Measurements from ENCODE around the gene ESF1. TPM values are rescaled to one million over a fixed set of nuclear protein-coding genes. Genes with fewer than 3 reads are reported as not detected.

Gene ESF1
- total and polyA plus RNA-seq, 10 of the 15 experiments (the other 5 are each of a cell fraction or from before 2014, with no cell fraction given): 9.2 to 36.2 (median 18.4) TPM

GRCh38 chr20:13786143-13786828 lies 1.6 kb upstream of the ESF1 start:
- Histone ChIP-seq H3K4me1 (ENCODE audit: control insufficient read depth, insufficient read depth, low read length) (peaks cover 5% of the 10 kb centered on the region), H3K9ac (ENCODE audit: control insufficient read depth, insufficient read depth, low read length) (peak overlapping the region; percentile 92; the same call in 1 of the 2 replicates), H2AFZ (ENCODE audit: control insufficient read depth, low read depth, low read length) (no peak overlapping the region), H3K27ac (ENCODE audit: control insufficient read depth, insufficient read depth) (no peak overlapping the region), H3K36me3 (ENCODE audit: control insufficient read depth in 2 of 2, insufficient read depth in 2 of 2, low read length in 1 of 2) (peaks cover 0 to 2% of the 10 kb centered on the region in 2 experiments; a peak in 1 of 4 replicates), H3K4me2 (ENCODE audit: control insufficient read depth, insufficient read depth) (peak overlapping the region; percentile 66), H4K20me1 (ENCODE audit: control insufficient read depth, insufficient read depth) (no peaks in the 10 kb centered on the region), H3K4me3 (peak overlapping the region; percentile 99), H3K79me2 (ENCODE audit: control insufficient read depth, insufficient read depth, low read length) (peaks cover 47% of the 10 kb centered on the region), H3K9me3 (replicated peaks; ENCODE audit: control insufficient read depth, insufficient read depth, low read length) (no peaks in the 10 kb centered on the region), H3K27me3 (replicated peaks in 1 of 2; ENCODE audit: control insufficient read depth in 2 of 2, insufficient read depth in 2 of 2, low read length in 1 of 2) (no peaks in the 10 kb centered on the region)
- ATAC-seq: no peak
- DNase-seq (ENCODE audit: low read depth, low spot score): no peak
- SMC1A ChIA-PET (ENCODE audit: uncharacterized antibody, unreplicated experiment): interaction anchor here (1.0 to 2.3 kb wide), 4 partner anchors 11 to 175 kb away, joined by 3 to 16 read pairs (median 4); no protein-coding TSS in a partner anchor
- RAD21 ChIA-PET (ENCODE audit: unreplicated experiment): interaction anchor here (0.8 to 2.8 kb wide), 4 partner anchors 9 to 239 kb away, joined by 3 to 20 read pairs (median 4); no protein-coding TSS in a partner anchor
- intact Hi-C loops (cut with micrococcal nuclease; ENCODE audit: unreplicated experiment) (loop anchor here (5.0 kb wide), 1 partner anchor 859 kb away; no protein-coding TSS in a partner anchor), in situ Hi-C loops (cut with MboI) (loop anchor here (25.0 kb wide), 1 partner anchor 324 kb away; no protein-coding TSS in a partner anchor)
- WGBS (ENCODE audit: insufficient coverage, insufficient replicate concordance, low lambda C conversion rate, missing lambda C conversion rate): 85% methylated on average over 8 of the region's 8 CpGs
- CTCF ChIA-PET: interaction anchor here (0.5 to 3.4 kb wide), 12 partner anchors 9 to 462 kb away, joined by 3 to 30 read pairs (median 4); no protein-coding TSS in a partner anchor
- POLR2A ChIA-PET: no interaction called here
- TF ChIP-seq MYB (IDR thresholded peaks at IDR 0.05; ENCODE audit: borderline replicate concordance, low read depth, low read length) (no peak), NFYB (IDR thresholded peaks at IDR 0.05; ENCODE audit: insufficient read depth, low read depth, low read length) (no peak), RBBP5 (conservative IDR thresholded peaks at IDR 0.05) (no peak), ZSCAN29 (IDR thresholded peaks at IDR 0.05) (no peak), CTCF (IDR thresholded peaks at IDR 0.05 in 2 of 3, conservative IDR thresholded peaks at IDR 0.05 in 1 of 3; ENCODE audit: control insufficient read depth in 2 of 3, extremely low read depth in 1 of 3, insufficient read depth in 1 of 3, low read depth in 3 of 3, low read length in 3 of 3) (no peak), PBX3 (IDR thresholded peaks at IDR 0.05; ENCODE audit: insufficient replicate concordance, low read depth, low read length) (peak; percentile 64), IRF4 (IDR thresholded peaks at IDR 0.05; ENCODE audit: low read depth, low read length) (no peak), IRF5 (IDR thresholded peaks at IDR 0.05; ENCODE audit: borderline replicate concordance) (no peak), KDM1A (IDR thresholded peaks at IDR 0.05; ENCODE audit: borderline replicate concordance) (no peak), BMI1 (IDR thresholded peaks at IDR 0.05; ENCODE audit: borderline replicate concordance) (no peak), RELB (IDR thresholded peaks at IDR 0.05; ENCODE audit: low read depth) (no peak), PKNOX1 (IDR thresholded peaks at IDR 0.05) (peak; percentile 88)
- FAIRE-seq: no peak
- no TSS peak for BruUV-seq (replicated peaks)

Data from GM12878 (cell line).